Mesenteric fat pad (tissue), 1 donor: Measurements from ENCODE around the gene KCNJ1. TPM values are rescaled to one million over a fixed set of nuclear protein-coding genes. Genes with fewer than 3 reads are reported as not detected.

Source experiments
- DNase-seq: peaks from one replicate; pipeline ENCODE4 v3.0.0-alpha.2; 2020; ENCODE audit warnings: low spot score
- total RNA-seq: library from RNA; stranded (reverse); fragmentation: NEBNext Ultra II Directional; extraction: Animal tissue kit (Norgen Biotek cat#: 25700); gene quantifications from one replicate; pipeline ENCODE4 v1.2.1, GENCODE V29; 2021
- donor health status: DM: yes; HTN: yes; CAD: no.

KCNJ1 gene
- total RNA-seq, 1 donor from 2014 or later = not detected

- no peak for DNase-seq
Measured at GRCh38 chr11:128789497-128790150, 77.5 kb downstream of the KCNJ1 start.

Other genes starting within 250 kb of the KCNJ1 start
- gene FLI1, start 173.2 kb downstream of the KCNJ1 start, total RNA-seq = 30.9 TPM
- gene KCNJ5, start 24.1 kb upstream of the KCNJ1 start, total RNA-seq = 4.6 TPM
- 0.10 TPM for gene TP53AIP1, start 75.6 kb upstream of the KCNJ1 start, total RNA-seq